Kidney tubule cell (primary cell): Measurements from ENCODE around the gene TNS3.
"Not testable (repeated sequence)": the region's sequence is repeated elsewhere in the genome, so short reads cannot be mapped to it uniquely, and the experiment has no call there.

Experiments
- DNase-seq: peaks from one replicate; pipeline ENCODE4 v3.0.0-alpha.2; 2018; ENCODE audit warnings: low spot score

TNS3 gene

DNA sequence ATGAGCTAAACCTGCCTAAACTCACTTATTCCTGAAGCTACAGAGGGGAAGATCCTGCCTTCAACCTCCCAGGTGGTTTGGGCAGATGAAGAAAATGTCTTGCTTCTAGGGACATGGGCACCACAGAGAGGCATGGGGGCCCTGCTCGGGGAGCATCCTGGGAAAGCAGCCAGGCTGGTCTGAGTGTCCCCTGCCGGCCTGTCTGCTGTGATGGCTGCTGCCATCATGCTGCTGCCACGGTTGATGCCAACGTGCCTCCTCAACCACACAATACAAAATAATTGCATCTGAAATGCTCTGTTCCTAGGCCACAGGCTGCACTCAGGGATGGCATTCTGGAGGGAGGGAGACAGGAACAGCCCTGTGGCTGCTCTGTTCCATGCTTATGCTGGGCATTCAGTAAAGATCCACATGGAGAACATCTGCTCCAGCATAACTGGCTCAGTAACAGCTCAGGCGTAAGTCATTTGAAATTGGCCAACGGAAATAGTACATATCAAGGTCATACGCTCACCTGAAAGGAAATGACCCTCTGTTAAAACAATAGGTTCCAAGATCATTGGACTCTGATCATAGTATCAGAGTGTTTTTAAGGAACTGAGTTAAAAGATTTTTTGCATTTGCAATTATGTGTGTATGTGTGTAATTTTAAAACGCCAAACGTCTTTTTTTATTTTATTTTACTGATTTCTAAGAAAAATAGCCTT, 299.0 kb downstream of the TNS3 start:
- no peak for DNase-seq

DNA sequence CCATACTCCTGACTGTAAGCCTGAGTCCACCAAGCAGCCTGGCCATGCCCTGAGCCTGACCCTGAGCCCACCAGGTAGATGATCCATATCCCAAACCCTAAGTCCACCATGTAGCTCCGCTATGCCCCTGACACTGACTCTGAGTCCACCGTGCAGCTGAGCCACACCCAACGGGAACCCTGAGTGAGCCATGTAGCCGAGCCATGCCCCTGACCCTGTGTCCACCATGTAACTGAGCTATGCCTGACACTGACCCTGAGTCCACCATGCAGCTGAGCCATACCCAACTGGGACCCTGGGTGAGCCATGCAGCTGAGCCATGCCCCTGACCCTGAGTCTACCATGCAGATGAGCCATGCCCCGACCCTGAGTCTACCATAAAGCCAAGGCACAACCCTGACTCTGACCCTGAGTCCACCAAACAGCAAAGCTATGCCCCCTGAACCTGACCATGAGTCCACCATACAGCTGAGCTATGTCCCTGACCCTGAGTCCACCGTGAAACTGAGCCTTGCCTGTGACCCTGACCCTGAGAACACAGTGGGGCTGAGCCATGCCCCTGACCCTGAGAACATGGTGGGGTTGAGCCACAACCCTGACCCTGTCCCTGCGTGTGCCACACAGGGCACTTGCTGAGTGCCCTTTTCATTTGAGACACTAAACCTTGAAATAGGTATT, 299.8 kb downstream of the TNS3 start:
- DNase-seq, result no peak

DNA sequence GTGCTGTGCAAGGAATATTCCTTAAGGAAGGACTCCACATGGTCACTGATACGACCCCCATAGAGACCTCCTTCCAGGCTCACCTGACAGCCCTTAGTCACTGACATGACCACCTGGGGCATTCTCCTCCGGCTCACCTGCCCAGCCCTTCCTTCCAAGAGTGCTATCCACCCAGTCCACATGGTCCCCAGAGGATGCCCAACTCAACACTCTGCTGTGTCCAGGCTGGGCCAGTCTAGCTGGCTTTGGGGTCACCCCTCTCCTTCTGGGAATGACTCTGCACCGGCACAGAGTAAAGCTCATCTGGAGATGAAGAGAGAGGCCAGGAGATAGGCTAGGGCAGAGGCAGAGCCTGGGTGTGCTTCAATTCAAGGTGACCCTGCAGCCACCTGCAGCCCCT, 300.8 kb downstream of the TNS3 start:
- no peak for DNase-seq

- DNase-seq, result no peak
Measured at GRCh38 chr7:47280114-47280513, 301.8 kb downstream of the TNS3 start.

- no peak for DNase-seq
Measured at GRCh38 chr7:47278043-47278442, 303.9 kb downstream of the TNS3 start.

- no peak for DNase-seq
Measured at GRCh38 chr7:47277321-47277781, 304.6 kb downstream of the TNS3 start.

- DNase-seq, result no peak
Measured at GRCh38 chr7:47273974-47274766, 307.7 kb downstream of the TNS3 start.

GRCh38 chr7:47273088-47273487, 308.8 kb downstream of the TNS3 start:
- no peak for DNase-seq

DNA sequence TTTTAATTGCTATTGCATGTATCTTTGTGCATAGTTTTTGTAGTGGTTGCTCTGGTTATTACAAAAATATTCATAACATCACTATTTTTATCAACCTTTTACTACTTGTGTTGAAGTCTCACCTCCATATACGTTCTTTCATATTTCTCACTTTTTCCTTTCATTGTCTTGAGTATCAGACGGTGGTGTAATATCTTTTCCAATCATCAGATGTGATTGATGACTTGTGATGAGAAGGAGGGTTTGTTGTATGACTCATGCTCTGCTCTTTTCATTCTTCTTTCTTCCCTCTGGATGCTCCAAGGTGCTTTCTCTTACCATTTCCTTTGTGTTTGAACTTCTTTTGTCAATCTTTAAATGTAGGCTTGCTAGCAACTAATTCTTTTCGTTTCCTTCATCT, 310.2 kb downstream of the TNS3 start:
- no peak for DNase-seq

- no peak for DNase-seq
Measured at GRCh38 chr7:47268851-47269836, 312.8 kb downstream of the TNS3 start.

DNA sequence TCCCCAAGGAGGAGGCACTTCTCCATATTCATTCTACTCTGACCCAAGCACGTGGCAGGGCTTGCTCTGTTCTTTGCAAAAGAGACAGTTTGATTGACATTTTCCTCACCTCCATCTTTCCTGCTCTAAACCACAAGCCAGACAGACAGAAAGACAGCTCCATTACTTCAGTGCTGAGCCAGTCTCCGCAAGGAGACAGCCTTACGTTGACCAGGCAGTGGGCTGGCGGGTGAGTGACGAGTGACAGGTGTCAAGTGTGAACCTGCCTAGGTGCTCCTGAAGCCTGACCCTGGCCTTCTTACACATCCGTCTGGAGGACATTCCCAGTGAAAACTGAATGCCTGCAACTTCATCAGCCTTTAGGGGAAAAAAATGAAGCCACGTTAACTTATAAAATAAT, 314.6 kb downstream of the TNS3 start:
- no peak for DNase-seq

DNA sequence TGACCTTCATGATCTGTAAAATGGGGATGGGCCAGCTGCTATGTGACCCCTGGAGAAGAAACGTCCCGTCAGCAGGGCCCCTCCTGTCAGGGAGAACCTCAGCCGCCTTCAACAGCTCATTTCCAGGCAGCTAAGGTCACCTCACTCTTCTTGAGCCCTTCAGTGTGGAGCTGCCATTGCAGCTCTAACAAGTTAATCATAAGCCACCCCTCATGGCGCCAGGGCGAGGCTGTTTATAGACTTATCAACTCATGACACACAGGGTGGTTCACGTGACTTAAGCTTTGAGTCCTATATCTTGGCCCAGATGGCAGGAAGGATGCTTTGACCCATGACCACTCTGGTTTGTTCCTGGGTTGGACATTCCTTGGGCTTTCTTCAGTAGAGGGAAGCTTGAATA, 315.1 kb downstream of the TNS3 start:
- peak; percentile 96 for DNase-seq

DNA sequence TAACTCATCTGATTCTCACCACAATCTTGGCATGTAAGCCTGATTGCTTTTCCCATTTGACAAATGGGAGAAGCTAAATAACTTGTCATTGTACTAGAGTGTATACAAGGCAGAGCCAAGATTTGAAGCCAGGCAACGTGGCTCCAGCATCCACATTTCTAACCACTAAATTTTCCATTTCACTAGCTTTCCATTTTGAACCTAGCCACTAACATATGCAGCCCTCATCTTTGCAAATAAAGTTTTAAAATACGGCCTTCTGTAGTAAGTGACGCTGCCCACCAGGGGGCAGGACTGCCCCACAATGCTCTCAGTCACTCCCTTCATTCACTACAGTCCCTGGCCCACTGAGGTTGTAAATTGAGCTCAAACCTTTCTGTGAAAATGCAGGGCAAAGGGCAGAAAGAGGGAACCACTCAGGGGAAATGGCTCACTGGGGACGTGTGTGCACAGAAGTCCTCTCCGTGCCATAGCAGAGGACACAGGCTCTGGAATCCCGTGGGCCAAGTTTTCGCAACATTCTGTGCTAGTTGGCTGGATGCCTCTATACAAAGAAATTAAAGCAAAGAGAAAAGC, 315.7 kb downstream of the TNS3 start:
- DNase-seq, result peak; percentile 83

- no peak for DNase-seq
Measured at GRCh38 chr7:47265621-47266020, 316.3 kb downstream of the TNS3 start.

GRCh38 chr7:47264021-47264651, 317.8 kb downstream of the TNS3 start:
- DNase-seq, result no peak

- no peak for DNase-seq
Measured at GRCh38 chr7:47262881-47263280, 319.0 kb downstream of the TNS3 start.

DNA sequence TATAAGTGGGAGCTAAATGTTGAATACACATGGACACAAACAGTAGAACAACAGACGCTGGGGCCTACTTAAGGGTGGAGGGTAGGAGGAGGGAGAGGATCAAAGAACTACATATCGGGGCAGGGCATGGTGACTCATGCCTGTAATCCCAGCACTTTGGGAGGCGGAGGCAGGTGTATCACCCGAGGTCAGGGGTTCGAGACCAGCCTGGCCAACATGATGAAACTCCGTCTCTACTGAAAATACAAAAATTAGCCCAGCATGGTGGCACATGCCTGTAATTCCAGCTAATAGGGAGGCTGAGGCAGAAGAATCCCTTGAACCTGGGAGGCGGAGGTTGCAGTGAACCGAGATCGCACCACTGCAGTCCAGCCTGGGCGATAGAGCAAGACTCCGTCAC, 319.8 kb downstream of the TNS3 start:
- not testable (repeated sequence) for DNase-seq

- no peak for DNase-seq
Measured at GRCh38 chr7:47260270-47260669, 321.6 kb downstream of the TNS3 start.

GRCh38 chr7:47259682-47260081, 322.2 kb downstream of the TNS3 start:
- no peak for DNase-seq

DNA sequence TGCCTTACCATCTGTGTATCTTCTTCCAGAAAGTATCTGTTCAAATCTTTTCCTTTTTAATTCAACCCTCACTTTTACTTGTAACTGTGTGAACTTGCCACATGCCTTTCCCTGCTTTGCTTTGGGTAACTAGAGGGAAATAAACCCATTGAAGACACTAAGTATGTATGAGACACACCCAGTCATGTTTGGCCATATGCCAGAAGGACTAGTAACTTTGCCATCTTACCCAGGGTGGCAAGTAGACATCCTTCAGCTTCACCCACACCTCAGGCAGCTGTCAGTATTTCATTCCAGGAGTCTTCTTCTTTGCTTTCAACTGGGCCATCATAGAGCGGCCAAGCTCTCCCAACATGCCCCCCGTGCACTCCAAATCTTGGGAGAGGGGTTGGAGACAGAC, 323.1 kb downstream of the TNS3 start:
- peak; percentile 15 for DNase-seq

DNA sequence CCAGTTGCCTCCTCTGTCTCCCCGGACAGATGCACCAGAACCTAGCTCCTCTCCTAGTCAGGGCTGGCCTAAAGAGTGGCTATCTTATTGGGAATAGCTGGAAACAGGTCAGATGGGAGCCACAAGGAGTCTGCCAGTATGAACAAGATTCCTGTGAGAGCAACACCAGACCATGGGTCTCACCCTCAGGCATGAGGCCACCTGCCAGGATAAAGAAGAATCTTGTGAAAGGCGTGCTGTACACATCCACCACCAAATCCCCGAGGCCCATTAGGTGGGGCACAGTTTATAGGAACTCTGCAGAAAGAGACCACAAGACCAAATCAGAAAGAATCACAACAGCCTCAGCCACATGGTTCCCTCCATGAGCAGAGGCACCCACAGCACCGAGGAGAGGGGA, 325.9 kb downstream of the TNS3 start:
- no peak for DNase-seq
